H7 (cell line): ENCODE data around the gene IMPACT. TPM values are rescaled to one million over a fixed set of nuclear protein-coding genes. Genes with fewer than 3 reads are reported as not detected.

Experiments
- DNase-seq: peaks from one replicate; pipeline ENCODE4 v3.0.0; 2012
- H3K27me3 ChIP-seq: 2 replicates; pipeline ENCODE4 v1.6.0; 2011; ENCODE audit warnings: mild to moderate bottlenecking, low read length; ENCODE audit not compliant: control insufficient read depth, insufficient read depth
- H3K36me3 ChIP-seq: replicated peaks from 2 replicates; pipeline ENCODE4 v1.5.1; 2011; ENCODE audit warnings: low read length; ENCODE audit not compliant: control insufficient read depth, insufficient read depth
- H3K4me3 ChIP-seq: 2 replicates; pipeline ENCODE4 v1.5.1; 2011; ENCODE audit warnings: low read depth, mild to moderate bottlenecking, control low read depth, low read length, moderate library complexity; ENCODE audit not compliant: insufficient read depth
- total RNA-seq: library from RNA; depleted of rRNA; stranded (reverse); fragments of >200 nt; shearing (Covaris generic); gene quantifications from 2 replicates; pipeline ENCODE4 v1.2.3, GENCODE V29; 2014

Gene IMPACT
- total RNA-seq, 1 experiment from 2014 or later: 27.8 TPM

GRCh38 chr18:24446953-24447538 is 20.6 kb downstream of the IMPACT start:
- peaks cover 13% of the 10 kb centered on the region for H3K36me3 ChIP-seq

GRCh38 chr18:24447961-24448360 is 21.5 kb downstream of the IMPACT start:
- H3K36me3 ChIP-seq: peaks cover 13% of the 10 kb centered on the region
- DNase-seq: no peak
- no peak overlapping the region for H3K4me3 ChIP-seq
- no peaks in the 10 kb centered on the region for H3K27me3 ChIP-seq

More at GRCh38 chr18:24446953-24447538, 20.6 kb downstream of the IMPACT start:
- H3K4me3 ChIP-seq: no peak overlapping the region
- H3K27me3 ChIP-seq: no peaks in the 10 kb centered on the region
- no peak for DNase-seq

- Histone ChIP-seq H3K4me3 (no peak overlapping the region), H3K36me3 (peaks cover 1% of the 10 kb centered on the region; the same call in 1 of the 2 replicates), H3K27me3 (no peaks in the 10 kb centered on the region)
- DNase-seq: no peak
Observed at GRCh38 chr18:24456549-24456948, 30.1 kb downstream of the IMPACT start.

GRCh38 chr18:24459772-24460171 is 33.3 kb downstream of the IMPACT start:
- no peaks in the 10 kb centered on the region for H3K27me3 ChIP-seq
- no peak overlapping the region for H3K4me3 ChIP-seq
- no peak for DNase-seq
- no peaks in the 10 kb centered on the region for H3K36me3 ChIP-seq

- Histone ChIP-seq H3K27me3 (no peaks in the 10 kb centered on the region), H3K36me3 (no peaks in the 10 kb centered on the region), H3K4me3 (no peak within 1 kb of the TSS)
- DNase-seq: no peak
Observed at GRCh38 chr18:24460388-24460787, 33.9 kb downstream of the IMPACT start, which contains the start of gene HRH4. Gene HRH4, plus strand, starts transcription at chr18:24460637. Its CDS starts 92 bp downstream, at chr18:24460729.

- no peaks in the 10 kb centered on the region for H3K27me3 ChIP-seq
- DNase-seq: no peak
- H3K36me3 ChIP-seq: no peaks in the 10 kb centered on the region
- no peak overlapping the region for H3K4me3 ChIP-seq
Observed at GRCh38 chr18:24461996-24462395, 35.5 kb downstream of the IMPACT start.

- Histone ChIP-seq H3K27me3 (no peaks in the 10 kb centered on the region), H3K4me3 (no peak overlapping the region), H3K36me3 (no peaks in the 10 kb centered on the region)
- DNase-seq: peak; percentile 6
Observed at GRCh38 chr18:24462838-24463775, 36.6 kb downstream of the IMPACT start.

- DNase-seq: no peak
- H3K36me3 ChIP-seq: no peaks in the 10 kb centered on the region
- H3K4me3 ChIP-seq: no peak overlapping the region
- no peaks in the 10 kb centered on the region for H3K27me3 ChIP-seq
Observed at GRCh38 chr18:24465486-24465885, 39.0 kb downstream of the IMPACT start.

GRCh38 chr18:24466771-24467170 is 40.3 kb downstream of the IMPACT start:
- no peaks in the 10 kb centered on the region for H3K27me3 ChIP-seq
- no peaks in the 10 kb centered on the region for H3K36me3 ChIP-seq
- no peak overlapping the region for H3K4me3 ChIP-seq
- no peak for DNase-seq

GRCh38 chr18:24470022-24470618 is 43.6 kb downstream of the IMPACT start:
- no peaks in the 10 kb centered on the region for H3K27me3 ChIP-seq
- no peak overlapping the region for H3K4me3 ChIP-seq
- no peaks in the 10 kb centered on the region for H3K36me3 ChIP-seq
- no peak for DNase-seq

GRCh38 chr18:24470805-24471204 is 44.3 kb downstream of the IMPACT start:
- no peak for DNase-seq
- Histone ChIP-seq H3K27me3 (no peaks in the 10 kb centered on the region), H3K4me3 (no peak overlapping the region), H3K36me3 (no peaks in the 10 kb centered on the region)

- Histone ChIP-seq H3K27me3 (no peaks in the 10 kb centered on the region), H3K36me3 (no peaks in the 10 kb centered on the region), H3K4me3 (no peak overlapping the region)
- no peak for DNase-seq
Observed at GRCh38 chr18:24472591-24472990, 46.1 kb downstream of the IMPACT start.

- DNase-seq: no peak
- no peaks in the 10 kb centered on the region for H3K27me3 ChIP-seq
- no peak overlapping the region for H3K4me3 ChIP-seq
- no peaks in the 10 kb centered on the region for H3K36me3 ChIP-seq
Observed at GRCh38 chr18:24474406-24474805, 47.9 kb downstream of the IMPACT start.

GRCh38 chr18:24475926-24476589 is 49.6 kb downstream of the IMPACT start:
- Histone ChIP-seq H3K4me3 (no peak overlapping the region), H3K36me3 (no peaks in the 10 kb centered on the region), H3K27me3 (no peaks in the 10 kb centered on the region)
- no peak for DNase-seq
